LNCAP (cell line): Measurements from ENCODE around the gene RPL36.

Experiments
- TF ChIP-seq, protein P1 (sequence below): fragments of 450-650 bp; IDR thresholded peaks from 2 replicates; pipeline ENCODE4 v1.5.1; 2017; ENCODE audit warnings: mild to moderate bottlenecking

Gene RPL36

DNA sequence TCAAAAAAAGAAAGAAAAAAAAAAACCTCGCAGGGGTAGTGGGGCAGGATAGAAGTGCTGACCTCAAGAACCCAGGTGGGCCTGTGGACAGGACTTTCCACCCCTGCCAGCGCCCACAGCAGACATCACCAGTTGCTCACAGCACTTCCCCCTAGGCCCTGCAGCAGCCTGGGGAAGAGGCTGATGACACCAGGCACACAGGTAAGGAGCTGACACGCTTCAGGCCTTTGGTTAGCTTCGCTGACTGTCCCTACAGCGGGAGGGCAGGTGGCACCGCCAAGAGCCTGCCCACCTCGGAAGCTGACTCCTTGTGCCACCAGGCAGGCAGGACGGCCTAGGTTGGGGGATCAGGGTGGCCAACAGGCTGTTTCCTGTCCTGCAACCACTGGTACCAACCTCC is 20.9 kb downstream of the RPL36 start:
- TF ChIP-seq, protein P1, sequence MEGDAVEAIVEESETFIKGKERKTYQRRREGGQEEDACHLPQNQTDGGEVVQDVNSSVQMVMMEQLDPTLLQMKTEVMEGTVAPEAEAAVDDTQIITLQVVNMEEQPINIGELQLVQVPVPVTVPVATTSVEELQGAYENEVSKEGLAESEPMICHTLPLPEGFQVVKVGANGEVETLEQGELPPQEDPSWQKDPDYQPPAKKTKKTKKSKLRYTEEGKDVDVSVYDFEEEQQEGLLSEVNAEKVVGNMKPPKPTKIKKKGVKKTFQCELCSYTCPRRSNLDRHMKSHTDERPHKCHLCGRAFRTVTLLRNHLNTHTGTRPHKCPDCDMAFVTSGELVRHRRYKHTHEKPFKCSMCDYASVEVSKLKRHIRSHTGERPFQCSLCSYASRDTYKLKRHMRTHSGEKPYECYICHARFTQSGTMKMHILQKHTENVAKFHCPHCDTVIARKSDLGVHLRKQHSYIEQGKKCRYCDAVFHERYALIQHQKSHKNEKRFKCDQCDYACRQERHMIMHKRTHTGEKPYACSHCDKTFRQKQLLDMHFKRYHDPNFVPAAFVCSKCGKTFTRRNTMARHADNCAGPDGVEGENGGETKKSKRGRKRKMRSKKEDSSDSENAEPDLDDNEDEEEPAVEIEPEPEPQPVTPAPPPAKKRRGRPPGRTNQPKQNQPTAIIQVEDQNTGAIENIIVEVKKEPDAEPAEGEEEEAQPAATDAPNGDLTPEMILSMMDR, result no peak

DNA sequence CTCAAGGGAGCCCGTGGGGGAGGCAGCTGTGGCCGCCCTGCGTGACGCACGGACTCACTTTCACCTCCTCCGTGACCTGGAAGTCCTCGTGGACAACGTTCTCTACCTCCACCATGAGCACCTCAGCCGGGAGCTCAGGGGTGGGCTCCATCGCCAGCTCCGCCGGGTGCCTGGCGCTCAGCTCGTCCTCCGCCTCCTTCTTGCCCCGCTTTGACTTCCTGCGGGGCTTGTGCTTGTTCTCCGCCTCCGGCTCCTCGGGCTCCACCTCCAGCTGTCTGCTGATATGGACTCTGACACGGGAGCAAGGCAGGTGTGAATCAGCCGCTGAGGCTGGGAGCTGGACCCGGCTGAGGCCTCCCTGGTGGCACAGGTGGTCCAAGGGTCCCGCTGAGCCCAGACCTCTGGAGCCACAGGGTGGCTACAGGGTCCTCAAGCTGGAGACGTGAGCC is 21.6 kb downstream of the RPL36 start:
- TF ChIP-seq, protein P1, result no peak

- TF ChIP-seq, protein P1, result no peak
These were observed 23.1 kb downstream of the RPL36 start for GRCh38 chr19:5713228-5713627.

DNA sequence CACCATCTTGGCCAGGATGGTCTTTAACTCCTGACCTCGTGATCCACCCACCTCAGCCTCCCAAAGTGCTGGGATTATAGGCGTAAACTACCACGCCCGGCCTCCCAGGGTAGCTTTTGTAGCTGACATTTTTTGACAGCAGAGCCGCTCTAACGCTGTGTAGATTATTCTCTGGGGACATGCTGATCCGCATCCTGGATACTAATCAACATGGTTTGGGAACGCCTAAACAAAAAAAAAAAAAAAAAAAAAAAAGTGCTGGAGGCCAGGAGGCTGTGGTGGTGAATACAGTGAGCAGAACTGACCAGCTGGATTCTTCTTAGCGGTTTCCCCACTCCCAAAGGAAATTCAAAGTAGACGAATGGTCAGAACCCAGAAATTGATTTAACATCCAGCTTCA is 24.7 kb downstream of the RPL36 start:
- TF ChIP-seq, protein P1, result no peak

GRCh38 chr19:5717215-5717935 is 27.3 kb downstream of the RPL36 start:
- TF ChIP-seq, protein P1, result no peak

GRCh38 chr19:5718037-5718578 is 28.0 kb downstream of the RPL36 start:
- TF ChIP-seq, protein P1, result no peak

GRCh38 chr19:5718579-5719273 is 28.6 kb downstream of the RPL36 start:
- TF ChIP-seq, protein P1, result no peak
